MM.1S (cell line): ENCODE measurements around the gene TCP11.

Experiments used
- DNase-seq: peaks from one replicate; pipeline ENCODE4 v3.0.0-alpha.2; 2015
- H2AFZ ChIP-seq: fragments of 300-600 bp; sonication (generic); 2 replicates; pipeline ENCODE4 v1.6.0; 2016; ENCODE audit warnings: antibody characterized with exemption, low read length
- H3F3A ChIP-seq: fragments of 300-600 bp; sonication (generic); 2 replicates; pipeline ENCODE4 v1.6.1; 2016; ENCODE audit warnings: mild to moderate bottlenecking, antibody characterized with exemption, low read length, moderate library complexity, mixed read lengths; ENCODE audit not compliant: insufficient read depth
- H3K27ac ChIP-seq: fragments of 300-600 bp; sonication (generic); 2 replicates; pipeline ENCODE4 v1.5.1; 2016; ENCODE audit warnings: mild to moderate bottlenecking, low read length
- H3K27me3 ChIP-seq: fragments of 300-600 bp; sonication (generic); replicated peaks from 2 replicates; pipeline ENCODE4 v1.6.0; 2016; ENCODE audit warnings: low read length; ENCODE audit not compliant: insufficient read depth
- H3K36me3 ChIP-seq: fragments of 300-600 bp; sonication (generic); replicated peaks from 2 replicates; pipeline ENCODE4 v1.6.1; 2016; ENCODE audit warnings: mild to moderate bottlenecking, low read length, mixed read lengths; ENCODE audit not compliant: insufficient read depth
- H3K4me1 ChIP-seq: fragments of 300-600 bp; sonication (generic); 2 replicates; pipeline ENCODE4 v1.6.1; 2016; ENCODE audit warnings: low read length, mixed read lengths
- H3K4me2 ChIP-seq: fragments of 300-600 bp; sonication (generic); 2 replicates; pipeline ENCODE4 v1.6.0; 2016; ENCODE audit warnings: low read depth, low read length
- H3K4me3 ChIP-seq: fragments of 300-600 bp; sonication (generic); 2 replicates; pipeline ENCODE4 v1.5.1; 2016; ENCODE audit warnings: low read length, mixed read lengths
- H3K79me2 ChIP-seq: fragments of 300-600 bp; sonication (generic); 2 replicates; pipeline ENCODE4 v1.6.1; 2016; ENCODE audit warnings: mixed run types, low read length, mixed read lengths
- H3K9ac ChIP-seq: fragments of 300-600 bp; sonication (generic); 2 replicates; pipeline ENCODE4 v1.6.1; 2016; ENCODE audit warnings: low read length, mixed read lengths
- H3K9me2 ChIP-seq: fragments of 300-600 bp; sonication (generic); replicated peaks from 2 replicates; pipeline ENCODE4 v1.6.1; 2016; ENCODE audit warnings: mild to moderate bottlenecking, low read length, mixed read lengths; ENCODE audit not compliant: insufficient read depth
- H3K9me3 ChIP-seq: fragments of 300-600 bp; sonication (generic); replicated peaks from 2 replicates; pipeline ENCODE4 v1.6.1; 2016; ENCODE audit warnings: mild to moderate bottlenecking, low read length, mixed read lengths; ENCODE audit not compliant: insufficient read depth
- H4K20me1 ChIP-seq: fragments of 300-600 bp; sonication (generic); 2 replicates; pipeline ENCODE4 v1.6.1; 2016; ENCODE audit warnings: mild to moderate bottlenecking, low read length, moderate library complexity, mixed read lengths; ENCODE audit not compliant: insufficient read depth
- CTCF ChIP-seq: fragments of 300-600 bp; sonication (generic); IDR thresholded peaks from 2 replicates; pipeline ENCODE4 v1.5.1; 2016; ENCODE audit warnings: antibody characterized with exemption, low read length, mixed read lengths
- EZH2 ChIP-seq: fragments of 300-600 bp; sonication (generic); optimal IDR thresholded peaks from 2 replicates; pipeline ENCODE3; 2017; ENCODE audit warnings: low read depth, mild to moderate bottlenecking, antibody characterized with exemption, low read length, mixed read lengths
- EZH2phosphoT487 ChIP-seq: fragments of 300-600 bp; sonication (generic); IDR thresholded peaks from 2 replicates; pipeline ENCODE4 v1.6.1; 2018; ENCODE audit warnings: antibody characterized with exemption, low read length

The TCP11 gene

DNA sequence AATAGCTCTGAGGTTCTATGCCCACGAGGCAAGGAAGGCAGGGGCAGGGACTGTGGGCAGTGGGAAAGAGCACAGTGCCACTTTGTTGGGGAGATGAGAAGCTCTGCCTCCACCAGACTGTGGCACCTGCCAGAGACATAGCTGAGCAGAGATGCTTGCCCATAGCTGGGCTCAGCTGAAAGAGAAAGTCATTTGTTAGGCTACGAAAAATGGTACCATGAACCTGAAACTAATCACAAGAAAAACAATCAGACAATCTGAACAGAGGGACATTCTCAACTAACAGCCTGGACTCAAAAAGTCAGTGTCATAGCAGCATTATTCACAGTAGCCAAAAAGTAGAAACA lies 32.9 kb upstream of the TCP11 start:
- Histone ChIP-seq H3K4me2 (no peak overlapping the region), H3K9me3 (no peaks in the 10 kb centered on the region), H4K20me1 (no peaks in the 10 kb centered on the region), H3K9me2 (no peaks in the 10 kb centered on the region), H3K27me3 (no peaks in the 10 kb centered on the region), H3K79me2 (no peaks in the 10 kb centered on the region), H3K4me1 (peaks cover 6% of the 10 kb centered on the region), H2AFZ (no peak overlapping the region), H3K4me3 (no peak overlapping the region), H3F3A (no peaks in the 10 kb centered on the region), H3K9ac (no peak overlapping the region), H3K36me3 (no peaks in the 10 kb centered on the region), H3K27ac (no peak overlapping the region)
- TF ChIP-seq CTCF = no peak
- TF ChIP-seq EZH2 = no peak
- TF ChIP-seq EZH2phosphoT487 = no peak
- DNase-seq = no peak

GRCh38 chr6:35173427-35174087 lies 32.4 kb upstream of the TCP11 start:
- H3K4me3 ChIP-seq = no peak overlapping the region
- H2AFZ ChIP-seq = no peak overlapping the region
- DNase-seq = no peak
- H3K4me2 ChIP-seq = no peak overlapping the region
- no peaks in the 10 kb centered on the region for H3K9me3 ChIP-seq
- H3F3A ChIP-seq = no peaks in the 10 kb centered on the region
- no peak overlapping the region for H3K27ac ChIP-seq
- H3K27me3 ChIP-seq = no peaks in the 10 kb centered on the region
- H3K79me2 ChIP-seq = no peaks in the 10 kb centered on the region
- no peaks in the 10 kb centered on the region for H3K36me3 ChIP-seq
- TF ChIP-seq EZH2phosphoT487 (no peak), CTCF (no peak), EZH2 (no peak)
- H3K4me1 ChIP-seq = peaks cover 1% of the 10 kb centered on the region; the same call in 1 of the 2 replicates
- H3K9me2 ChIP-seq = no peaks in the 10 kb centered on the region
- H4K20me1 ChIP-seq = no peaks in the 10 kb centered on the region
- H3K9ac ChIP-seq = no peak overlapping the region

- DNase-seq = no peak
- Histone ChIP-seq H3K4me2 (no peak overlapping the region), H3K9ac (no peak overlapping the region), H4K20me1 (no peaks in the 10 kb centered on the region), H3K79me2 (no peaks in the 10 kb centered on the region), H3K27me3 (no peaks in the 10 kb centered on the region), H3K9me3 (no peaks in the 10 kb centered on the region), H3K9me2 (no peaks in the 10 kb centered on the region), H3K4me1 (no peaks in the 10 kb centered on the region), H2AFZ (no peak overlapping the region), H3K27ac (no peak overlapping the region), H3K36me3 (no peaks in the 10 kb centered on the region), H3K4me3 (no peak overlapping the region), H3F3A (no peaks in the 10 kb centered on the region)
- TF ChIP-seq EZH2phosphoT487 = no peak
- TF ChIP-seq EZH2 = no peak
- TF ChIP-seq CTCF = no peak
These were observed 31.9 kb upstream of the TCP11 start for GRCh38 chr6:35173044-35173426.
